H1 (cell line): Measurements from ENCODE around the gene ZDHHC1. TPM values are rescaled to one million over a fixed set of nuclear protein-coding genes. Genes with fewer than 3 reads are reported as not detected.

Experiments
- BRCA1 ChIP-seq: IDR thresholded peaks from 2 replicates; pipeline ENCODE4 v1.6.1; 2012; ENCODE audit warnings: low read depth, low read length, improper control_type of control experiment
- CHD1 ChIP-seq: IDR thresholded peaks from 2 replicates; pipeline ENCODE4 v1.6.1; 2012; ENCODE audit warnings: low read depth, low read length, improper control_type of control experiment
- EZH2 ChIP-seq: fragments of 200-600 bp; sonication (generic); IDR thresholded peaks from 2 replicates; pipeline ENCODE4 v1.7.1; 2012; ENCODE audit warnings: low read depth, mild to moderate bottlenecking, moderate library complexity, low read length, inconsistent platforms; ENCODE audit not compliant: severe bottlenecking
- polyA plus RNA-seq, 7 experiments: library from polyadenylated mRNA; depleted of rRNA in 3 of 7; stranded (reverse) in 5 of 7; unstranded in 2 of 7; fragments of >200 nt in 5 of 7; fragments of 200-250 nt in 2 of 7; gene quantifications; 1 replicate in 5 of 7; 2 replicates in 1 of 7; 4 replicates in 1 of 7; pipeline versions ENCODE4 v1.2.1 to v1.2.3, GENCODE V29; 2011 to 2013; ENCODE audit warnings: missing spikeins in 2 of 7, mixed read lengths in 2 of 7
- total RNA-seq: library from RNA; stranded (reverse); fragmentation: NEBNext Ultra II Directional; extraction: Animal tissue kit (Norgen Biotek cat#: 25700); gene quantifications from 2 replicates; pipeline ENCODE4 v1.2.1, GENCODE V29; 2021

The ZDHHC1 gene
- total and polyA plus RNA-seq, 2 of the 8 experiments (the other 6 are each of a cell fraction or from before 2014, with no cell fraction given): 3.1 to 4.9 TPM

DNA sequence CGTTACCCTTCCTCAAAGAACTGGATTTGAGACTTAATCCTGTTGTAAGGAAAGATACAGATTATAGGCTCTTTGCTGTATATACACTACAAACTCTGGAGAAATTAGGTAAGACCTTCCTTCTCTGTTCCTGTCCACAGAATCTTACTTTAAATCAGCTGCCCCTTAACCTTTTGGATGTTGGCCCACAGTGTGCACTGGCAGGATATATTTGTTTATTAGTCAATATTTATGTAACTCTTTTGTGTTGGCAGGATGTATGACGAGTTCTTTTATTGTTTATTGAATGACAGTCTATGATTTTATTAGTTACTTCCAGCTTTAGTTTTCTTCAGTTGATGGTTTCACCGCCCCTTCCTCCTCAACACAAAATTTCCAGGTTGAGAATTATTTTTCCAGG is 69.9 kb downstream of the ZDHHC1 start (continued):
- TF ChIP-seq CHD1 (no peak), BRCA1 (no peak), EZH2 (no peak)
